CD4-positive, alpha-beta T cell treated with Interleukin-15 for 4 hours (primary cell): Measurements from ENCODE around the gene EPN2.

Experiments
- DNase-seq: peaks from one replicate; pipeline ENCODE4 v3.0.0-alpha.2; 2020; ENCODE audit warnings: low spot score

Gene EPN2

GRCh38 chr17:19294443-19294842 is 57.3 kb downstream of the EPN2 start:
- no peak for DNase-seq

- DNase-seq, result no peak
These were observed 58.4 kb downstream of the EPN2 start for GRCh38 chr17:19295473-19296135.

GRCh38 chr17:19296786-19297778 is 59.9 kb downstream of the EPN2 start:
- DNase-seq, result no peak

DNA sequence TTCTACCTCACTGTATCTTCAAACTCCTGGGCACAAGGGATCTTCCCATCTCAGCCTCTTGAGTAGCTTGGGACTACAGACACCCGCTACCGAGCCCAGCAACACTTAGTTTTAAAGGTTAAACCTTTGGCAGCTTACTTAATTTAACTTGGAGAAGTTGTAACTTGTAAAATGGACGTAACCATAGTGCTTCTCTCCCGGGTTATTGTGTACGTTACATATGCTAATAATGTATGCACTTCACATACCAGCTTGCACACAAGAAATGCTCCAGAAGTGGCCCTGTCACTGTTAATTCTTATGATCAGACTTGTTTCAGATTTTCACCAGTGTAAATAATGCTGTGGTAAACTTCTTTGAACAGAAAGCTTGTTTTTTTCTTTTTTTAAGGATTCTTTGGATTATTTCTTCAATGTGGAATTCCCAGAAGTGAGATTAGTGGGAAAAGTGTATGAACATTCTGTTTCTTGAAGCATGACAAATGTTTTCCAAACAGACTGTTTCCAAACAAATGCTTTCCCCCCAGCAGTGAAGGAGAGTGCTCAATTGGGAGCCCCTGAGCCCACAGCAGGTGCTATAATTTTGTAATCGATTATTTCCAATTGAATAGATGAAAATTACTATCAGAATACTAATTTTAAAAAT is 61.5 kb downstream of the EPN2 start:
- no peak for DNase-seq

DNA sequence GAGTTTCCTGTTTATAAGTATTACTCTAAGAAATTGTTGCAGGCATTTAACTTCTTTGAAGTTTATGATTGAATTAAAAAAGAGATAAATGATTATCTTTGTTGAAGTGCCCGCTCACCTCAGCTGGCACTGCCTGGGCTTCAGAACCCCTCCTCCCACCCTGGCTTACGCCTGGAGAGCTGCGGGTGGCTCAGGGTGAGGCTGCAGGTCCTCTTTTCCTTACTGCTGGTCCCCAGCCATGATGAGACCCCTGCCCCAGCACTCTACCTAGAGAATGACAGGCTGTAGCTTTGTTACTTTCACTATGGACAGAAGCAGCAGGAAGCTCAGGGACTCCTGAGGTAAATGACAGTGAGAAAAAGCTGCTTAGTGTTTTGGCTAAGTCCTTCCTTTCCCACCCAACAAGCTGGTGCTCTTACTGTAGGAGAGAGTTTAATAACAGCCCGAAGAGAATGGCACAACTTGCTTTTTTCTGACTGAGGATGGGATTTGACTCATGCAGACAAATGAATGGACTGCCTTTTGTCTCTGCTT is 62.1 kb downstream of the EPN2 start:
- no peak for DNase-seq

GRCh38 chr17:19299866-19300265 is 62.7 kb downstream of the EPN2 start:
- no peak for DNase-seq

DNA sequence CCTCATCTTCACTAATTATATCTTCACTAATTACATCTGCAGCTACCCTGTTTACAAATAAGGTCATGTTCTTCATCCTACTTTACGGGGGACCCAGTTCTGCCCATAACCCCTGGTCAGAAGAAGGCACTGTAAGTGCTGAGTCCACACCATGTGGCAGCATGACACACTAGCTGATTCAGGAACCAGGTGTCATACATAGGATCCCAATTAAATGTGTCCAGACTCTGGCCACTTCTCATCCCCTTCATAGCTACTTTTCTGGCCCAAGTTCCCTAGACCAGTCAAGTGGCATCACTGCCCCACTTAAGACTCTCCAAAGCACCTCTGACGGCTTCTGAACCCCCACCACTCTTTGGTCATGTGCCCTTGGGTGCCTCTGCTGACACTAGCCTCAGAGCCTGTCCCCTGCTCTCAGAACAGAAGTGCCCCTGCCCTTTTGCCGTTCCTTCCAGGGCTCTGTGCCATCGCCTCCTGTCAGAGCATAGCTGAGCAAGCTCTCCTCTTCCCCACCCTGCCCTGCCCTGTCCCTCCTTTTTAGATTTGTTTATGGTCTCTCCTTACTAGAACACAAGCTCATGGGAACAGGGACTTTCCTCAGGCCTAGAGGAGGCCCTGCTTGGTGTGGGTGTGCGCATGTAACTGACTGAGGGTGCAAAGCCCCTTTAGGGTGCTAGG is 64.2 kb downstream of the EPN2 start:
- DNase-seq, result no peak

DNA sequence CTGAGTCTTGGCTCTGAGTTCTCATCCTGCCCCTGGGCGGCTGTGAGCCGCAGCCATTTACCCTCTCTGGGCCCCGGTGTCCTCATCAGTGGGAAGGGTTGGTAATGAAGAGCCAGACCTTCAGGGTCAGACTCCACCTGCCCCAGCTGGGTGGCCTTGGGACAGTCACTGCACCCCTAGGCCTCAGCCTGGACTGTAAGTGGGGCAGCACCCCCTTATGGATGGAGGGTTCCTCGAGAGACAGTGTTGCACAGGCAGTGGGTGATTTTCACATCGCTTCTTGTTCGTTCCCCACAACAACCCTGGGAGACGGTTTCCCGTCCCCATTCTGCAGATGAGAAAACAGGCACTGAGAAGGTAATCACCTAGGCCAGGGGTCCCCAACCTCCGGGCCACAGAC is 64.8 kb downstream of the EPN2 start:
- DNase-seq, result no peak

GRCh38 chr17:19302791-19303331 is 65.7 kb downstream of the EPN2 start:
- no peak for DNase-seq

- no peak for DNase-seq
These were observed 66.2 kb downstream of the EPN2 start for GRCh38 chr17:19303367-19303776.

DNA sequence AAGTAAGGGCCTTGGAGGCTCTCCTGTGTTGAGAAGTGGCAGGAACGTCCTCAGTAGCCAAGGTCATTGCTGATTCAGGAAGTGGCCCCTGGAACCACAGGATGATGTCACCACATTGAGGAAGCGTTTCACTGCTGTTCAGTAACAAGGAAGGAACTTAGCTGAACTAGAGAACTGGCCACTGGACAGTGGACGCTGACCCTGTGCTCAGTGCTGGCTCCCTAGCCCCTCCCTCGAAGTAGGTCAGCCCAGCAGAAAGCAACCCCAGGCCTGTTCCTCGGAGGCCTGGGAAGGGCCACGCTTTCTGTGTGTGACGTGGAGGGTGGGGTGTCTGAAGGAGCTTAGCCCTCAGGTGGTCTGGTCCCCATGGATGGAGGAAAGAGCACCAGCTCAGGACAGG is 67.0 kb downstream of the EPN2 start:
- DNase-seq, result no peak

DNA sequence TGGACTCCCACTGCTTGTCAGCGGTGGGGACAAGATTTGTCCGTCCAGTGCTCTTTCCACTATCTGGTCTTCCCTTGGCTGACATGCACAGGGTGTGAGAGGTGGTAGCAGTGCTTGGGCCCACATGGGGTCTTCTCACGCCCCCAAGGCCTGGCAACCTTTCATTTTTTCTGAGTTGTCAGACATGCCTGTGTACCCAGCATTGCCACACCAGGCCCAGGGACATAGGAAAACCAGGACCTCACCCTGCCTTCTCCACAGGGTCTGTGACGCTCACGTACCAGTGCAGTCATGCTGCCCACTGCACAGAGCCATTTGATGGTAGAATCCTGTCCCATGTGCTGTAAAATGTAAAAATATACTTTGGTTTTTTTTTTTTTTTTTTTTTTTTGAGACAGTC is 67.6 kb downstream of the EPN2 start:
- no peak for DNase-seq

DNA sequence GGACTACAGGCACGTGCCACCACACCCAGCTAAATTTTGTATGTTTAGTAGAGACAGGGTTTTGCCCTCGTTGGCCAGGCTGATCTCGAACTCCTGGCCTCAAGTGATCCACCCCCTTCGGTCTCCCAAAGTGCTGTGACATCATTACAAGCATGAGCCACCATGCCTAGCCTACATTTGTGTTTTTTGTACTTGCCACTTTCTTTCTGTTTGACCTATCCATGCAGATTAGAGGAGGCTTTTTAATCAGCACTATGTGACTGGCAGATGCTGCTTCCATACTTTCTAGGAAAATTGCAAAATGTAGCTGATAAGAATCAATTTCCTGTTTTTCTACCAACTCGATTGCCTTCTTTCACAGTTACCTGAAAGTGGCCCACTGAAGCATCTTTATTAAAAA is 68.1 kb downstream of the EPN2 start:
- no peak for DNase-seq

DNA sequence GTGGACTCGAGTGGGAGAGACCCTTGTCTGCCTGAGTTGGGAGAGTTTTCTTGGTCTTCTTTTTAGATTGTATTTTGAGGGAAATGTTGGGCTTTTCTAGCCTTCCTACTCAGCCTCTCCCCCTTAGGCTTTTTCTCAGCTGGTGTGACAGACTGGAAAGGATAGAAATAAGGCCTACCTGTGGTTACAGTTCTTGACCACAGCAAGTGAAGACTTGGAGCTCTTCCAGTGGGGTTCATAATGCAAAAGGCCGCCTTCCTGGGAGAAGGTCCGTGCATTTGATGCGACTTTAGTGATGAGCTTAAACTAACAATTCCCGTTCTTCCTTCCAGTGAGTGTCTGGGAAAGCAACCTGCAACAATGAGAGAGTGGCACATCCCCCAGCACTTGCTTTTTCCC is 68.6 kb downstream of the EPN2 start:
- DNase-seq, result no peak

GRCh38 chr17:19306160-19307111 is 69.3 kb downstream of the EPN2 start:
- DNase-seq, result peak; percentile 48

DNA sequence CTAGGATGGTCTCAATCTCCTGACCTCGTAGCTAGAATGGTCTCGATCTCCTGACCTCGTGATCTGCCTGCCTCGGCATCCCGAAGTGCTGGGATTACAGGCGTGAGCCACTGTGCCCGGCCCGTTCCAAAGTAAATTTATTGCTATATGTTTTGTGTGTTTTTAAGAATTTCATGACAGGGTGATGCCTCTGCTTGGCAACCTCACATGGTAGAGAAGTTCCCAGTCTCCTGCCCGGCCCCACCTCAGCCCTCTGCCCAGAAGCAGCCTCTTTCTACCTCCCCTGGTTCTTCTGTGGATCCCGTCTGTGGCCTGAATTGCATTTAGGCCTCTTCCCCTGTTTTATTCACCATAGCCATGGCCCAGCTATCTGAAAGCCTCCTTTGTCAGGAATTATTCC is 70.4 kb downstream of the EPN2 start:
- DNase-seq, result no peak

GRCh38 chr17:19308398-19308797 is 71.2 kb downstream of the EPN2 start:
- DNase-seq, result no peak

- no peak for DNase-seq
These were observed 72.5 kb downstream of the EPN2 start for GRCh38 chr17:19309701-19310100.

GRCh38 chr17:19310151-19310550 is 73.0 kb downstream of the EPN2 start:
- no peak for DNase-seq

DNA sequence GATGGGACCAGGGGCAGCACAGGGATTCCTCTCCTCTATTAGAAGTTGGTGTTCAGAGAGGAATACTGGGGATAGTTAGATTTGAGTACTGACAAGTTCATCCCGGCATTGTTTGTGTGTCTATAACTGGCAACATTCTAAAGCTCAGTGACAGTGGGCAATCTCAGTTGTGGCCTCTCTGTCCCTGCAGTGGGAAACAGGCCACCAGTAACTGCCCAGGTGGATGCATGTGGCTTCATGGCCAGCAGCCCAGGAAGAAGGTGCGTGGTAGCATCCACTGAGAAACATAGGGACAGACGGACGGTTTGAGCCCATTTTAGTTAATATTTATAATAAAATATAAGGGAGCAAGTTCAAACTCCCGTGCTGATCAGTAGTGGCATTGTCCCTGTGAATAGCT is 73.8 kb downstream of the EPN2 start:
- no peak for DNase-seq
